Peyer's patch (tissue), 4 donors: ENCODE measurements around the gene PODN. TPM values are rescaled to one million over a fixed set of nuclear protein-coding genes. Genes with fewer than 3 reads are reported as not detected.

Experiments used
- DNase-seq, 3 donors: peaks; one replicate each; pipeline ENCODE4 v3.0.0-alpha.2; 2017 to 2019
- H3K27ac ChIP-seq, 4 donors: fragments of 200-600 bp; sonication (generic); one replicate each; pipeline ENCODE4 v1.5.1; 2016 to 2019
- H3K27me3 ChIP-seq, 2 donors: fragments of 200-600 bp; sonication (generic); one replicate each; pipeline ENCODE4 v1.5.1; 2019
- H3K36me3 ChIP-seq, 3 donors: fragments of 200-600 bp; sonication (generic); one replicate each; pipeline ENCODE4 v1.5.1; 2016 to 2019
- H3K4me1 ChIP-seq, 4 donors: fragments of 200-600 bp; sonication (generic); one replicate each; pipeline ENCODE4 v1.5.1; 2016 to 2019
- H3K4me3 ChIP-seq, 4 donors: fragments of 200-600 bp; sonication (generic); 1 replicate in 3 of 4; 2 replicates in 1 of 4; pipeline ENCODE4 v1.5.1; 2016 to 2019; ENCODE audit warnings: mild to moderate bottlenecking in 1 of 4
- H3K9me3 ChIP-seq, 4 donors: fragments of 200-600 bp; sonication (generic); one replicate each; pipeline ENCODE4 v1.5.1; 2016 to 2019; ENCODE audit warnings: mild to moderate bottlenecking in 1 of 4
- CTCF ChIP-seq, 6 experiments: fragments of 450-650 bp in 4 of 6; fragments of 200-600 bp in 2 of 6; sonication (generic) in 1 of 6; IDR thresholded peaks; one replicate each; pipeline ENCODE4 v1.5.1; 2017 to 2019; ENCODE audit warnings: antibody characterized with exemption in 6 of 6, mild to moderate bottlenecking in 3 of 6, moderate library complexity in 1 of 6
- POLR2A ChIP-seq, 2 donors: fragments of 450-650 bp; IDR thresholded peaks; one replicate each; pipeline ENCODE4 v1.5.1; 2017; ENCODE audit warnings: antibody characterized with exemption in 2 of 2, mild to moderate bottlenecking in 2 of 2, moderate library complexity in 2 of 2
- total RNA-seq, 4 donors: library from RNA; depleted of rRNA; stranded (reverse); fragments of >200 nt; gene quantifications; one replicate each; pipeline ENCODE4 v1.1.0, GENCODE V29; 2016

PODN gene
- total RNA-seq, 4 donors from 2014 or later, result 7.0 to 32.2 (median 17.0) TPM

GRCh38 chr1:53125623-53126360 lies 63.8 kb downstream of the PODN start:
- Histone ChIP-seq H3K27me3 (no peaks in the 10 kb centered on the region), H3K4me1 (peaks cover 0 to 14% (median 0%) of the 10 kb centered on the region in 4 donors), H3K27ac (no peak overlapping the region), H3K36me3 (no peaks in the 10 kb centered on the region), H3K4me3 (no peak overlapping the region), H3K9me3 (no peaks in the 10 kb centered on the region)
- TF ChIP-seq CTCF (IDR thresholded peaks at IDR 0.05) (no peak), POLR2A (IDR thresholded peaks at IDR 0.05) (no peak)
- peak in 2 of 3 donors; percentile 14 to 39 for DNase-seq

GRCh38 chr1:53126495-53126894 lies 64.5 kb downstream of the PODN start:
- TF ChIP-seq CTCF (IDR thresholded peaks at IDR 0.05), result no peak
- no peak for TF ChIP-seq POLR2A (IDR thresholded peaks at IDR 0.05)
- Histone ChIP-seq H3K27ac (no peak overlapping the region), H3K9me3 (no peaks in the 10 kb centered on the region), H3K4me1 (peaks cover 0 to 10% (median 0%) of the 10 kb centered on the region in 4 donors), H3K27me3 (no peaks in the 10 kb centered on the region), H3K36me3 (no peaks in the 10 kb centered on the region), H3K4me3 (no peak overlapping the region)
- peak in 2 of 3 donors; percentile 7 to 10 for DNase-seq

- no peaks in the 10 kb centered on the region for H3K9me3 ChIP-seq
- no peak overlapping the region for H3K4me3 ChIP-seq
- TF ChIP-seq POLR2A (IDR thresholded peaks at IDR 0.05) (no peak), CTCF (IDR thresholded peaks at IDR 0.05) (no peak)
- DNase-seq, result peak in 2 of 3 donors; percentile 27 to 33
- H3K36me3 ChIP-seq, result no peaks in the 10 kb centered on the region
- H3K27me3 ChIP-seq, result no peaks in the 10 kb centered on the region
- no peak overlapping the region for H3K27ac ChIP-seq
- H3K4me1 ChIP-seq, result no peaks in the 10 kb centered on the region
Measured at GRCh38 chr1:53127546-53127945, 65.5 kb downstream of the PODN start.

GRCh38 chr1:53128401-53128800 lies 66.4 kb downstream of the PODN start:
- Histone ChIP-seq H3K27me3 (no peaks in the 10 kb centered on the region), H3K36me3 (no peaks in the 10 kb centered on the region), H3K4me3 (no peak overlapping the region), H3K4me1 (no peaks in the 10 kb centered on the region), H3K9me3 (no peaks in the 10 kb centered on the region), H3K27ac (no peak overlapping the region)
- DNase-seq, result peak in 2 of 3 donors; percentile 25
- TF ChIP-seq CTCF (IDR thresholded peaks at IDR 0.05) (no peak), POLR2A (IDR thresholded peaks at IDR 0.05) (no peak)

- no peaks in the 10 kb centered on the region for H3K9me3 ChIP-seq
- peaks cover 0 to 3% (median under 1%) of the 10 kb centered on the region in 4 donors for H3K4me1 ChIP-seq
- no peak overlapping the region for H3K4me3 ChIP-seq
- DNase-seq, result peak in 2 of 3 donors; percentile 11 to 20
- H3K27me3 ChIP-seq, result no peaks in the 10 kb centered on the region
- peak overlapping the region in 1 of 4 donors; percentile 68 for H3K27ac ChIP-seq
- TF ChIP-seq CTCF (IDR thresholded peaks at IDR 0.05) (no peak), POLR2A (IDR thresholded peaks at IDR 0.05) (no peak)
- H3K36me3 ChIP-seq, result no peaks in the 10 kb centered on the region
Measured at GRCh38 chr1:53129891-53130597, 68.0 kb downstream of the PODN start.
